Ureter (tissue), 1 donor: ENCODE data around the gene CREB5. TPM values are rescaled to one million over a fixed set of nuclear protein-coding genes. Genes with fewer than 3 reads are reported as not detected.

Experiments
- DNase-seq: peaks from one replicate; pipeline ENCODE4 v3.0.0-alpha.2; 2020; ENCODE audit warnings: low spot score
- total RNA-seq: library from RNA; stranded (reverse); gene quantifications from one replicate; pipeline ENCODE4 v1.2.4, GENCODE V29; 2023
- donor health status: DM: yes; HTN: yes; CAD: no.

The CREB5 gene
- total RNA-seq, 1 donor from 2014 or later: 10.6 TPM

DNA sequence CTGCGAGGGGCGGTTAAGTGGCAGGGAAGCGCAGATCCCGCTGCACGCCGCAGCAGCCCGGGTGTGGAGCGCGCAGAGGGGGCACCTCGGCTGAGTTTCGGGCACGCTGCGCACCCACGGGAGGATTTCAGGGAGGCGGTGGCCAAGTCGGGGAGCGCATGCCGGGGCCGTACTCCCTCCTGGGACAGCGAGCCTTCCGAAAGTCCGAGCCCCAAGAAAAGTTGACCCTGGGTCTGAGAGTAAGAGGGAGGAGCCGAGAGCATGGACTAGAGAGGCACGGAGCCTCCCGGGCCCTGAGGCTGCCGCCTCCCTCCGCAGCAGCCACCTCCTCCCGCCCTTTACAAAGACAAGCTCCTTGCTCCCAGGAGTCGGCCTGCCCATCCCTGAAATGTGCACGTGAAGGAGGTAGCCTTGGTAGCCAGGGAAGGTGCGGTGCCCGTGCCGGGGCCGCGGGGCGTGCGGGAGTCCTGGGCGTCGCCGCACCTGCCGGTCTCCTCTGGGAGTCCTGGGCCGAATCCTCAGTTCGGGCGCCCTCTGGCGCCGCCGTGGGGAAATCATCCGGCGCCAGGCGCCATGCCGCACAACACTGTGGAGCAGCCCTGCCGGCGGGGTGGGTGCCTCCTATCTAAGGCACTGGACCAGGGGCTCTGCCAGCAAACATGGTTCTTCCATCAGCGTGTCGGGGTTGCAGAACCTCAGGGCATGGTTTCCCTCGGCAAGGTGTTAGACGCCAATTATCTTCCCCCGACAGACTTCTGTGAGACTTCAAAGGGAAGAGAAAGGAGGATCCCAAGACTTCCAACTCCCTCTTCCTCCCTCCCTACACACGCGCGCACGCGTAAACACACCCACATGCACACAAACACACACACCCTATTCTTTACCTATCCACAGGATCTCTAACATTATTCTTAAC is 441.8 kb downstream of the CREB5 start:
- peak; percentile 79 for DNase-seq

DNA sequence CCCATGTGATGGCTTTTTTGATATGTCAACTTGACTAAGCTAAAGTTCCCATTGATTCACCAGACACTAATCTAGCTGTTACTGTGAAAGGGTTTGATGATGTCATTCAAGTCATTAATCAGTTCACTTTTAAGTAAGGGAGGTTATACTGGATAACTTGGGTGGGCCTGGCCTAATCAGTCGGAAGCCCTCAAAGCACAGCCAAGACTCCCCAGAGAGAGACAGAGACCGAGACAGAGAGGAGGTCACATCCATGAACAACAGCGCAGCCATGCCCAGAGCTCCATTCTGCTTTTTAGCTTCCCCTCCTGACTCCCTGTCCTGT is 442.4 kb downstream of the CREB5 start:
- DNase-seq: no peak

DNA sequence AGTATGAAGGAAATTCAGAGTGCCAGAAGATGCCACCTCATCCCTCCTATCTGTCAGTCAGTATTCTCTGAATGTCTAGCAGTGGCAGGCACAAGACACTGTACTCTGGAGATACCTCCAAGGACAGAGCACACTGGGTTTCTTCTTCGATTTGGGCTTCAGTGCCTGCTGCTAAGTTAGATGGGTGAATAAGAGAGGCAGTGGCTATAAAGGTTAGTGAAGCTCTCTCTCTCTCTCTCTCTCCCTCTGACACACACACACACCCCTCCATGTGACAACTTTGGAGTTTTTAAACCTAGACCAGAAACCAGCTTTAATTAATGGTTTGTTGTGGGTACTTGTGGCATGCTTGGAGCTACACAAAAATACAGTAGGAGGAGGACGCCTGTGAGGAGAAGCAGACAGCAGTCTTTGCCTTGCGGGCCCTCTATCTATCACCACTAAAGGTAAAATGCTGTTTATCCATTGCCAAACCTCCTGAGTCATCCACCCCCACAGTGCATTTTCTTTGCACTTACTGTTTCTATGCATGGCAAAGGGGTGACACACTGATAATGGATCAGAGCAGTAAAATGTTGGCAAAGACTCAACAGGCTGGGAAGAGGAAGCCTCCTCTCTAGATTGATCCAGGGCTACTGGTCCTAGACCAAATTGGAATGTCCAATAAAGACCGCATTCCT is 443.4 kb downstream of the CREB5 start:
- DNase-seq: no peak

DNA sequence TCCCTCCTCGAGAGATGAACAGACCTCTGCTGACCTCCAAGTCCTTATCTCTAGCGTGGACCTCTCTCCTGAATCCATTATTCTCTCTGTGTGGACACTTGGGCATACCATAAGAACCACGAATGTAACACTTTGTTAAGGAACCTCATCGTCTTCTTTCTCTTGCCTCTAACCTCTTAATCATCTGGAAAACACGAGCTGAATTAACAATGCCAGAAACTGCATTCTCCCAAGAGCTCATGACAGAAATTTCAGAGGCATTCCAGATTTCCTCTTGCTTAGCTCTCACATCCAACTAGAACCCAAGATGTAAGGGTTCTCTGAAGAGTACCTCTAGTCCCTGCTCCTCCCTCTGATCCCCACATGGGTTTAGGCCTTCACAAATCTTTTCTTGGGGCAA is 444.3 kb downstream of the CREB5 start:
- no peak for DNase-seq

DNA sequence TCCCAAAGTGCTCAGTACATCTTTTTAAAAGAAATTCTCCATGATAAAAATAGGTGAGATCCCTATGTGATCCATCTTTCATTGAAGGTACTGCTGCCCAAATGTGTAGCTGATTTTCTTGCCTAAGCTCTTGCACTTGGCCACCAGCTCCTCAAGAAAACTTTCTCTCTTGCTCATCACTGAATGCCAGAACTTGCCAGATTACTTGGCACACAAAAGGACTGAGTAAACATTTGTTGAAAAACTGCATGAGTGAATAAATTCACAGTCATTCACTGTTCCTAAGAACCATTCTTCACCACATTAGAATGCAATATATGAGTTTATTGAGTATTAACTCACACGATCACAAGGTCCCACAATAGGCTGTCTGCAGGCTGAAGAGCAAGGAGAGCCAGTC is 445.9 kb downstream of the CREB5 start:
- DNase-seq: no peak

DNA sequence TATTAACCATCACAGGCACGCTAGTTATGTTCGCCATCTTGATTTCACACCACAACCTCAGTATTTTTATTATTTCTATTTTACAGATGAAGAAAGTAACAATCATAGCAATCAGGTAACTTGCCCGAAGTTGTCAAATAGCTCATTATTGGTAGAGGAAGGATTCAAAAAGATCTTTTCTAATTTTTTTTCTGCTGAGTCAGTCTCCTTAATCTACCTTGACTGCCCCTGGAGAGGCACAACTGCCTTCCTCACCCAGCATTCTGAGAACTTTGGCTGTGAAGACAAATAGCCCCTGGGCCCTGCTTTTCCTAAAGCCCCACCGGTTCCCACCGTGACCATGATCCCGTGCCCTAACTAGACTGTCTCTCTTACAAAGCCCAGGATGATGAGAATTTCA is 446.6 kb downstream of the CREB5 start:
- DNase-seq: no peak

DNA sequence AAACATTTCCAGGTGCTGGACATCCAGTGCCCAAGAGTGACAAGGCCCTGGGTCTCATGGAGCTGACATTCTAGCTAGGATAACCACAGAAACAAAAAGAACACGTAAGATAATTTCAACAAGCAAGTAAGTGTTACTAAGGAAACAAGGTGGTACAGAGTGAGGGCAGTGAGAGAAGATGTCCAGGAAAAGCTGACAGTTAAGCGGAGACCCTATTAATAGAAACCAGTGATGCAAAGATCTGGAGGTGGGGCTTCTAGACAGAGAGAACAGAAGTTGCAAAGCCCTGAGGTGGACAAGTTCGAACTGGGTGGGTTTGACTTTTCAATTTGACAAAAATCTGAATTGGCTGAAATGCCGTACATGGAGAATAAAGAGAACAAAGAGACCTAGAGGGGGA is 449.5 kb downstream of the CREB5 start:
- no peak for DNase-seq

DNA sequence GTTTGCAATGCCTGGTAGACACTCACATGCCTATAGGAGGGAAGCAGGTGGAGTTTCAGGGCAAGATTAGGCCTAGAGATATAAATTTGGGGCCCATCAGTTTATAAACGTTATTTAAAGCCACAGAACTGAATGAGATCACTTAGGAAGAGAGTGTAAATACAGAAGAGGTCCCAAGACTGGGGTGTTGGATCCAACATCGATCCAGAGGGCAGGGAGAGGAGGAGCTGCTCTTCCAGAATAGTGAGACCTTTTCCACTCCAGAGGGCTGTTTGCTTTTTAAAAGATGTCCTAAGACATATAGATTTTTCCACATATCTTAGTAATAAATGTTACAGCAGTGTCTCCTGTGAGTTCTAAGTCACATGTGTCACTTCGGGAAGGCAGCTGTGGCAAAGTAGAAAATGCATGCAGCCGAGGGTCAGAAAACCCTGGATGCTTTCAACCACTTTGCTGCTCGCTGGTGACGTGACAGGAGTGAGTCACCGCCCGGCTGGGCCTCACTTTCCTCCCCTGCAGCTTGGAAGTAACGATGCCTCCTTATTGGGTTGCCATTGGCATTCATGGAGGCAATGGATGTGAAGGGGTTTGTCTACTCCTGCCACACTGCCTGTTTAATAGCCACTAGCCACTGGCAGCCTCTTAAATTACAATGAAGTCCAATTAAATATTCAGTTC is 450.4 kb downstream of the CREB5 start:
- DNase-seq: no peak

DNA sequence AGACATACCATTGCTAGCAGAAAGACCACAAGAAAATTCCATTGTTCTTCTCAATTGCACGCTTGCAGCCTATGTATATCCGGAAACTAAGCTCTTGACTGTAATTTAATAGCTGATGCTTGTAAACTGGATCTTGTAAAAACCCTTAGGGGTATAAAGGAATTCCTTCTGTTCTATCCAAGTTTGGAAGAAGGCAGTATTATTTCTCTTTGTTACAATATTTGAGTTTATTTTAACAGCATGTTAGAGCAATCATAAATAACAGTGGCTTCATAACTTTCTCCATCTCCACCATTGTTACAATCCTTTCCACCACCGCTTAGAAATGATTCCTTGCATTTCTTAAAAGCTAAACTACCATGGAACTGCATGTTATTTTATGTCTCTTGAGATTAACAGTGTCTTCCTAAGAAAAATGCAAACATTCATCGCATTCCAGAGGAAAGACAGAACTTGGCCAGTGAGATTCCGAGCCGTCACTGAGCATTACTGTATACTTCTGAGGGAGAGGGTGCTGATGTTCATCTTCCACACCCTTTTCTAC is 453.4 kb downstream of the CREB5 start:
- DNase-seq: no peak

DNA sequence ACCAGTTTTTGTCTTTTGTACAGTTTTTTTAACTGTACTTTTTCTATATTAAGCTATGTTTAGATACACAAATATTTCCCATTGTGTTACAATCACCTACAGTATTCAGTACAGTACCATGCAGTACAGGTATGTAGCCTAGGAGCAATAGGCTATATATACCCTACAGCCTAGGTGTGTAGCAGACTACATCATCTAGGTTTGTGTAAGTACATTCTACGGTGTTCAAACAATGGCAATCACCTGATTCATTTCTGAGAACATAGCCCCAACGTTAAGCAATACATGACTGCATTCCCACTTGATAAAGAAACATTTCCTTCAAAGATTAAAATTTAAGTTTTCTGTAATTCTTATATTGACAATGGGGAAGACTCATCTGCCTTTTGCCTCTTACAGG is 456.4 kb downstream of the CREB5 start:
- no peak for DNase-seq

DNA sequence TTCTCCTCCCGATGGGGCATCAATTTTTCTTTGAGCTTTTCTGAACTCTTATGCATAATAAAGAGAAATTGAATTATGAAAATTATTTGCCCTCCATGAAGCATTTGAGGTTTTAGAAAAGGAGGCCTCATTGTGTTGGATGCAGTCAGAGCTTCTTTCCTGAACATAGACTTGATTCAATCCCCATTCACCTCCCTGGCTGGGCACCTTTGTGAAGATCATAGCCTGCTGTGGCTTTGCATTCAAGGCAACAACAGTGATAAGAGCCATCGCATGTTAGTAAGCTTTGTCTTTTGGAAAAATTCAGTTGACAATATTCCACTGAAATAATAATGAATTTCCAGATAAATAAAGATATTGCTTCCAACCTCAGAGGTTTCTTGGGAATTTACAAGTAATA is 458.8 kb downstream of the CREB5 start:
- DNase-seq: no peak

DNA sequence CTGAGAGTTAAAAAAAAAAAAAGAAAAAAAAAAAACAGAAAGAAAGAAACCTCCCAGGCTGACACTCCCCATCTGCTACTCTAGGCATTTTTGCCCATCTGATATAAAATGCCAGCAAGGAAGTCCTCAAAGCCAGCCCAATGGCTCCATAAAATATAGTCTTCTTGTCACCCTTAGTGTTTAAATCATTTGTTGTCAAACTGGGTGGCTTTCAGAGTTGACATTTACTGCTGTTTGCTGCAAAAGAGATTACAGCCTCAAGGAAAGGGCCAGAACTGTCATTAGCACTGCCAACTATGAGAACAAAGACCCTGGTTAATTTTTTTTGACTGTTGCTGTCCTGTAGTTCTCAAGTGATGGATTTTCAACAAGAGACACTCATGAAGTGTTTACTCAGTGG is 459.3 kb downstream of the CREB5 start:
- no peak for DNase-seq

DNA sequence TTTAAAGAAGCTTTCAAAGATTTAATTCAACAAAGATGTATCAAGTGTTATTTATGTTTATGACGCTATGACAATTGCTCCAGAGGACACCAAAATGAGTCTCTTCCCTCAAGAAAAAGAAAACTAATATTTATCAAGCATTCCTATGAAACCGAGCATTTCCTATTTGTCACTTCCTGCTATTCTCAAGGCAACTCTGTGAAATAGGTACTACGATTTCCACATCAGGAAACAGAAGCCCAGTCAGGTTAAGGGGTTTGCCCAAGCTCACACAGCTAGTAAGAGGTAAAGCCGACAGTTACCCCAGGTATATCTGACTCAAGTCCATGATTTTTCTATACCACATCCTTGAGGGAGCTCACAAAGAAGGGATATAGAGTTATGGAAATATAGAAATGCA is 459.9 kb downstream of the CREB5 start:
- no peak for DNase-seq

DNA sequence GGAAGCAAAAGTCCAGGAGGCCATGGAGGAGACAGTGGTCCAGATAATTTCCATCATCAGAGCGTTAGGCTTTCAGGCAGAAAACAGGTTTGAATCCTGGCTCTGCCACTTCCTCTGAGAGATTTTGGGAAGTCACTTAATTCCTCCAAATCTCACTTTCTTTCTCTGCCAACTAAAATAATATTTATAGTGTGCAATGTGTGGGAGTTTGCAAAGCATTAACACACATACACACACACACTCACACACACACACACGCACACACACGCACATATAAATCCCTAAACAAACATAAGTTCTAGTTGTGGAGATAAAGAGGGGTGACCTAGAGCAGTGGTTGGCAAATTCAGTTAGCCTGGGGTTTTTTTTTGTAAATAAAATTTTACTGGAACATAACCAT is 461.0 kb downstream of the CREB5 start:
- no peak for DNase-seq

DNA sequence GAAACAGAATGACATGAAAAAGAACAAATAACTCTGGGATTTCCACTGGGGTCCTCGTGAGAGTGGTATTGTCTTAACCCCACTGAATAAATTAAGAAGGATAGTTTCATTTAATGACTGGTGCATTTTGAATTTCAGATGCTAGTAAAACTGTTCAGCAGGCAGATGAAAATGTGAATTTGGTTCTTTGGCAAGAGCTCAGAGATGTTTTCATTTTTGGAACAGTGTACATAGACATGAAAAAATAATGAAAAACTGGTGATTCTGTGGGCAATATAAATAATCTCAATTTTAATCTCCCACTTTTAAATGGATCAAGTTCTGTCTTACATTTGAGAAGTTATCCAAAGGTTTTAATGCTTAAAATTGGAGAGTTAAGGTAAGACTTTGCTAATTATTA is 461.7 kb downstream of the CREB5 start:
- no peak for DNase-seq

Other genes with a start within 250 kb of the CREB5 start
- gene JAZF1, start 231.7 kb upstream of the CREB5 start, total RNA-seq: 16.1 TPM